WI38 (cell line): ENCODE results near the gene VWA5B2.

Experiments used
- H3K4me3 ChIP-seq: 2 replicates; pipeline ENCODE4 v1.5.1; 2011; ENCODE audit warnings: low read depth, mild to moderate bottlenecking, control low read depth, low read length
- TF ChIP-seq, protein P1 (sequence below): IDR thresholded peaks from 2 replicates; pipeline ENCODE4 v1.5.1; 2012; ENCODE audit warnings: low read depth, mild to moderate bottlenecking, control low read depth, low read length

VWA5B2 gene

GRCh38 chr3:184257083-184257915 lies 27.9 kb downstream of the VWA5B2 start:
- H3K4me3 ChIP-seq: no peak overlapping the region
- TF ChIP-seq, protein P1, sequence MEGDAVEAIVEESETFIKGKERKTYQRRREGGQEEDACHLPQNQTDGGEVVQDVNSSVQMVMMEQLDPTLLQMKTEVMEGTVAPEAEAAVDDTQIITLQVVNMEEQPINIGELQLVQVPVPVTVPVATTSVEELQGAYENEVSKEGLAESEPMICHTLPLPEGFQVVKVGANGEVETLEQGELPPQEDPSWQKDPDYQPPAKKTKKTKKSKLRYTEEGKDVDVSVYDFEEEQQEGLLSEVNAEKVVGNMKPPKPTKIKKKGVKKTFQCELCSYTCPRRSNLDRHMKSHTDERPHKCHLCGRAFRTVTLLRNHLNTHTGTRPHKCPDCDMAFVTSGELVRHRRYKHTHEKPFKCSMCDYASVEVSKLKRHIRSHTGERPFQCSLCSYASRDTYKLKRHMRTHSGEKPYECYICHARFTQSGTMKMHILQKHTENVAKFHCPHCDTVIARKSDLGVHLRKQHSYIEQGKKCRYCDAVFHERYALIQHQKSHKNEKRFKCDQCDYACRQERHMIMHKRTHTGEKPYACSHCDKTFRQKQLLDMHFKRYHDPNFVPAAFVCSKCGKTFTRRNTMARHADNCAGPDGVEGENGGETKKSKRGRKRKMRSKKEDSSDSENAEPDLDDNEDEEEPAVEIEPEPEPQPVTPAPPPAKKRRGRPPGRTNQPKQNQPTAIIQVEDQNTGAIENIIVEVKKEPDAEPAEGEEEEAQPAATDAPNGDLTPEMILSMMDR: no peak

DNA sequence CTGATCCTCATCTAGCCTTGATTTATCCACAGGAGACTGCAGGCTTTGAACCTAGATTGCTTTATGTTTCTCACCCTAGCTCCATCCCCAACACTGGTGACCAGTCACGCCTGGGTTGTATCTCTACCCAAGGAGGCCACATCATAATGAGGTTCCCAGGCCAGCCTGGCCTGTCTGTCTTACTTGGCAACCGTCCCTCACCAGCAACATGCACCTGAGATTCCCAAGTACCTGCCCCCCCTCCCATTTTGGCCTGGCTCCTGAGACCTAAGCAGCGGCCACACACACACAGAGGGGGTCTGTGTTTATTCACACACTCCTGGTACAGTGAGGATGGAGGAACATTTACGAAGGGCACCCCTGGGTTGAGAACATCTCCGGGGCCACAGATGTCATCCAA lies 29.5 kb downstream of the VWA5B2 start:
- no peak overlapping the region for H3K4me3 ChIP-seq
- TF ChIP-seq, protein P1: no peak

- TF ChIP-seq, protein P1: no peak
- no peak overlapping the region for H3K4me3 ChIP-seq
Measured at GRCh38 chr3:184259396-184259877, 30.1 kb downstream of the VWA5B2 start.

- peak overlapping the region; percentile 30 for H3K4me3 ChIP-seq
- TF ChIP-seq, protein P1: no peak
Measured at GRCh38 chr3:184259878-184260723, 30.7 kb downstream of the VWA5B2 start.

DNA sequence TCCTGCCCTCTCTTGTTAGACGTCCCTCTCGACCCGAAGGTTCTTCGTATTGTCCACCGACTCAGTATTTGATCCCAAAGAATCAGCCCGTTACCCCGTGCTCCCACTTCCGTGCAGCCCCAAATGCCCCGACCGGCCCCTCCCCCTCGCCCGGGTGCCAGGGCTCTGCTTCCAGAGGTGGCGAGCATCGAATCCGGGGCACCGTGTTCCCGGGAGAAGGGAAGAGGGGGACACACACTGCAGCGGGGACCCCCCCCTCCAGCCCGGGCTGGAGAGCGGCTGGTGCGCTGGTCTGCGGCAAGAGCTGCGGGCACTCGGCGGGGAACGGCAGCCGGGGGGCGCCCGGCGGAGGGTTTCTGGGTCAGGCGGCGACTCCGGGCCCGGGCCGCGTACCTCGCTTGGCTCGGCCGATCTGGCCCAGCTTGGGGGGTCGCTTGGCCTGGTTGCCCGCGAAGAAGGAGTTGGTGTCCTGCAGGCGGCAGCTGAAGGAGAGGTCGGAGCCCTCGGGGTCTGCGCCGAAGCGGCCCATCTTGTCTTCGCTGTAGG lies 31.4 kb downstream of the VWA5B2 start:
- TF ChIP-seq, protein P1: no peak
- peak overlapping the region; percentile 44 for H3K4me3 ChIP-seq

GRCh38 chr3:184261270-184261853 lies 32.0 kb downstream of the VWA5B2 start, which contains the start of gene CAMK2N2:
Gene CAMK2N2 (minus strand): TSS chr3:184261553. CDS start chr3:184261285, 268 bp downstream.
- TF ChIP-seq, protein P1: no peak
- peak within 1 kb of the TSS; percentile 54 for H3K4me3 ChIP-seq
